ENCODE results near the gene ATG4C. TPM values are rescaled to one million over a fixed set of nuclear protein-coding genes. Genes with fewer than 3 reads are reported as not detected.
A peak's percentile ranks its signal among the peaks of the same experiment; 100 is the strongest.
"Not testable (repeated sequence)": the region's sequence is repeated elsewhere in the genome, so short reads cannot be mapped to it uniquely, and the experiment has no call there.

ATG4C gene
- total RNA-seq, 4 donors from 2014 or later, result 0.60 to 10.6 (median 5.5) TPM; not detected in 1

DNA sequence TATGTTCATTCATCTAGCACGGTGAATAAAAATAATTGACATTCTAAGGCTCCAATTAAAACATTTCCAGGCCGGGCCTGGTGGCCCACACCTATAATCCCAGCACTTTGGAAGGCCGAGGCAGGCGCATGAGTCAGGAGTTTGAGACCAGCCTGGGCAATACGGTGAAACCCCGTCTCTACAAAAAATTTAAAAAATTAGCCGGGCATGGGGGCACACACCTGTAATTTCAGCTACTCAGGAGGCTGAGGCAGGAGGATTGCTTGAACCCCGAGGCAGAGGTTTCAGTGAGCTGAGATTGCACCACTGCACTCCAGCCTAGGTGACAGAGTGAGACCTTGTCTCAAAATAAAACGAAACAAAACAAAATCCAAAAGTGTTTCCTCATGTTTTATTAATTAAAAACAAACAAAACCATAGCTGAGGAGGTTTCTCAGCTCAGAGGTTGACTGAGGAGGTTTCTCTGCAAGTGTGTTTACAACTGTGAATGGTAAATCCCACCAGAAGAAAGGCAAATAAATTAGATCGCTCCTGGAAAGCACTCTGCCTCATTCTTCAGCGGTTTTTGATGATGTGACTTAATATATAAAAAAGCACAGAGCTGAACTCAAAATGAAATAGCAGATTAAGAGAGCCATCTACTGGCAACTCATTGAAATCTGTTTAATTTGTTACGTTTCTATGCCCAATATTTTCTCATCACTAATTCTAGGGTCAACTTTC lies 37.7 kb upstream of the ATG4C start:
- peaks cover 0 to 2% (median 0%) of the 10 kb centered on the region in 4 donors for H3K4me1 ChIP-seq
- TF ChIP-seq, protein P1, sequence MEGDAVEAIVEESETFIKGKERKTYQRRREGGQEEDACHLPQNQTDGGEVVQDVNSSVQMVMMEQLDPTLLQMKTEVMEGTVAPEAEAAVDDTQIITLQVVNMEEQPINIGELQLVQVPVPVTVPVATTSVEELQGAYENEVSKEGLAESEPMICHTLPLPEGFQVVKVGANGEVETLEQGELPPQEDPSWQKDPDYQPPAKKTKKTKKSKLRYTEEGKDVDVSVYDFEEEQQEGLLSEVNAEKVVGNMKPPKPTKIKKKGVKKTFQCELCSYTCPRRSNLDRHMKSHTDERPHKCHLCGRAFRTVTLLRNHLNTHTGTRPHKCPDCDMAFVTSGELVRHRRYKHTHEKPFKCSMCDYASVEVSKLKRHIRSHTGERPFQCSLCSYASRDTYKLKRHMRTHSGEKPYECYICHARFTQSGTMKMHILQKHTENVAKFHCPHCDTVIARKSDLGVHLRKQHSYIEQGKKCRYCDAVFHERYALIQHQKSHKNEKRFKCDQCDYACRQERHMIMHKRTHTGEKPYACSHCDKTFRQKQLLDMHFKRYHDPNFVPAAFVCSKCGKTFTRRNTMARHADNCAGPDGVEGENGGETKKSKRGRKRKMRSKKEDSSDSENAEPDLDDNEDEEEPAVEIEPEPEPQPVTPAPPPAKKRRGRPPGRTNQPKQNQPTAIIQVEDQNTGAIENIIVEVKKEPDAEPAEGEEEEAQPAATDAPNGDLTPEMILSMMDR (IDR thresholded peaks at IDR 0.05), result peak; percentile 47 to 62 (median 54)
- TF ChIP-seq POLR2A (IDR thresholded peaks at IDR 0.05) (no peak), POLR2AphosphoS5 (IDR thresholded peaks at IDR 0.05) (no peak), EP300 (IDR thresholded peaks at IDR 0.05; ENCODE audit: low read depth) (no peak)
- intact Hi-C loops (cut with DNase I; ENCODE audit: low total_unique reads), result no loop called here
- 58 to 60% methylated on average over 10 to 12 of the region's 12 CpGs for WGBS, 2 donors (ENCODE audit: low coverage in 1 of 2)
- DNase-seq, result no peak
- H3K27ac ChIP-seq, result no peak overlapping the region
- no peaks in the 10 kb centered on the region for H3K27me3 ChIP-seq
- in situ Hi-C loops (cut with MboI; ENCODE audit: low pct_ligation_motif_present in 1 of 4, low pct_unique_long_range_greater_than_20kb in 1 of 4, low sequenced_read_pairs in 3 of 4), result loop anchor here (10.0 to 25.0 kb wide), 5 partner anchors 209 to 584 kb away; no protein-coding TSS in a partner anchor
- H3K36me3 ChIP-seq, result no peaks in the 10 kb centered on the region
- H3K9me3 ChIP-seq, result no peaks in the 10 kb centered on the region
- no peak overlapping the region for H3K4me3 ChIP-seq

DNA sequence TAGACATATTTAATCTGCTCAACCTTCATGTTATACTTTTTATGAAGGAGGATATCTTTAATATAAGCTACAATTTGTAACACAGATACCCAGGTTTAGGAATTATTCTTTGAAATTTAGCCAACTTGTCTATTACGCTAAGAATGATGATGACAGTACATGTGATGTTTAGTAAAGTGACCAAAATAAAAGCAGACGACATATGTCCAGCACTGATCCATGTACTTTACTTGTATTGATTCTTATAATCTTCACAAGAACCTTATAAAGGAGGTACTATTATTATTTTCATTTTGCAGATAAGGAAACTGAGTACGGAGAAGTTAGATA lies 37.2 kb upstream of the ATG4C start:
- in situ Hi-C loops (cut with MboI; ENCODE audit: low pct_ligation_motif_present in 1 of 4, low pct_unique_long_range_greater_than_20kb in 1 of 4, low sequenced_read_pairs in 3 of 4), result loop anchor here (10.0 to 25.0 kb wide), 5 partner anchors 209 to 584 kb away; no protein-coding TSS in a partner anchor
- intact Hi-C loops (cut with DNase I; ENCODE audit: low total_unique reads), result no loop called here
- Histone ChIP-seq H3K4me3 (no peak overlapping the region), H3K4me1 (peaks cover 0 to 2% (median 0%) of the 10 kb centered on the region in 4 donors), H3K9me3 (no peaks in the 10 kb centered on the region), H3K27me3 (no peaks in the 10 kb centered on the region), H3K36me3 (no peaks in the 10 kb centered on the region), H3K27ac (no peak overlapping the region)
- DNase-seq, result no peak
- TF ChIP-seq POLR2AphosphoS5 (IDR thresholded peaks at IDR 0.05) (no peak), POLR2A (IDR thresholded peaks at IDR 0.05) (no peak), EP300 (IDR thresholded peaks at IDR 0.05; ENCODE audit: low read depth) (no peak)
- TF ChIP-seq, protein P1 (IDR thresholded peaks at IDR 0.05), result no peak
- 51 to 64% methylated on average over 3 of the region's 3 CpGs for WGBS, 2 donors (ENCODE audit: low coverage in 1 of 2)

DNA sequence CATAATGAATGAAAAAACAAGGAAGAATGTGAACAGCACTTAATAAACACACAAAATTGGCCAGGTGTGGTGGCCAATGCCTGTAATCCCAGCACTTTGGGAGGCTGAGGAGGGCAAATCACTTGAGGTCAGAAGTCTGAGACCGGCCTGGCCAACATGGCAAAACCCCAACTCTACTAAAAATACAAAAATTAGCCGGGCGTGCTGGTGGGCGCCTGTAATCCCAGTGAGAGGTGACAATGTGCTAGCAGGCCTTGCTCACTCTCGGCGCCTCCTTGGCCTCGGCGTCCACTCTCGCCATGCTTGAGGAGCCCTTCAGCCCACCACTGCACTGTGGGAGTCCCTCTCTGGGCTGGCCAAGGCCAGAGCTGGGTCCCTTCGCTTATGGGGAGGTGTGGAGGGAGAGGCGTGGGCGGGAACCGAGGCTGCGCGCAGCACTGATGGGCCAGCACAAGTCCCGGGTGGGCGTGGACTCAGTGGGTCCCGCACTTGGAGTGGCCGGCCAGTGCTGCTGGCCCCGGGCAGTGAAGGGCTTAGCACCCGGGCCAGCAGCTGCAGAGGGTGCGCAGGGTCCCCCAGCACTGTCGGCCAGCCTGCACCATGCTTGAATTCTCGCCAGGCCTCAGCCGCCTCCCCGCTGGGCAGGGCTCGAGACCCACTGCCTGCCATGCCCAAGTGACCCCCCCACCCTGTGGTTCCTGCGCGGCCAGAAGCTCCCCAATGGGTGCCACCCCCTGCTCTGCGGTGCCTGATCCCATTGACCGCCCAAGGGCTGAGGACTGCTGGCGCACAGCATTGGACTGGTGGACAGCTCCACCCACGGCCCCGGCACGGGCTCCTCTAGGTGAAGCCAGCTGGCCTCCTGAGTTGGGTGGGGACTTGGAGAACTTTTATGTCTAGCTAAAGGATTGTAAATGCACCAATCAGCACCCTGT lies 30.6 kb upstream of the ATG4C start:
- no peak overlapping the region for H3K4me3 ChIP-seq
- in situ Hi-C loops (cut with MboI; ENCODE audit: low pct_ligation_motif_present in 1 of 4, low pct_unique_long_range_greater_than_20kb in 1 of 4, low sequenced_read_pairs in 3 of 4), result no loop called here
- no peaks in the 10 kb centered on the region for H3K27me3 ChIP-seq
- no peak overlapping the region for H3K27ac ChIP-seq
- WGBS, 2 donors (ENCODE audit: low coverage in 1 of 2), result 90 to 100% methylated on average over 3 to 23 of the region's 35 CpGs
- no peak for DNase-seq
- intact Hi-C loops (cut with DNase I; ENCODE audit: low total_unique reads), result no loop called here
- TF ChIP-seq POLR2A (IDR thresholded peaks at IDR 0.05) (no peak), POLR2AphosphoS5 (IDR thresholded peaks at IDR 0.05) (no peak), EP300 (IDR thresholded peaks at IDR 0.05; ENCODE audit: low read depth) (no peak)
- TF ChIP-seq, protein P1 (IDR thresholded peaks at IDR 0.05), result no peak
- no peaks in the 10 kb centered on the region for H3K9me3 ChIP-seq
- no peaks in the 10 kb centered on the region for H3K36me3 ChIP-seq
- H3K4me1 ChIP-seq, result peaks cover 0 to 2% (median 0%) of the 10 kb centered on the region in 4 donors

DNA sequence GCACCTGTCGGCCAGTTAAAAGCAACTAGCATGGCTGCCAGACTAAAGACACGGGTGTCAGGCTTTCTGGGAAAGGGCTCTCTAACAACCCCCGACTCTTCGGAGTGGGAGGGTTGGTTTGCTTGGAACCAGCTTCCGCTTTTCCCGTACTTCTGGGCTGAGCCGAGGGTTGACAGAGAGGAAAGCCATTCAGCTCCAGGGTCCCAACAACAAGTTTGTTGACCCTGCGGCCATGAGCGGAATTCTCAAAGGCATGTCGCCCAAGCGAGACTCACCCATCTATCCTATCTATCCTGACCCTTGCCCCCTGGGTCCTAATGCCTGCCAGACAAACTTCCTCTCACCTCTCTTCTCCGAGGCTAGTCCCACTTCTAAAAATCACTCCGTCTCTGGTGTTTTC lies 29.0 kb upstream of the ATG4C start:
- H3K4me3 ChIP-seq; H3K36me3 ChIP-seq; H3K27me3 ChIP-seq; H3K4me1 ChIP-seq; intact Hi-C loops (cut with DNase I; ENCODE audit: low total_unique reads); in situ Hi-C loops (cut with MboI; ENCODE audit: low pct_ligation_motif_present in 1 of 4, low pct_unique_long_range_greater_than_20kb in 1 of 4, low sequenced_read_pairs in 3 of 4); H3K9me3 ChIP-seq; H3K27ac ChIP-seq; DNase-seq: not testable (repeated sequence)
- 81 to 89% methylated on average over 3 to 13 of the region's 13 CpGs for WGBS, 2 donors (ENCODE audit: low coverage in 1 of 2)

DNA sequence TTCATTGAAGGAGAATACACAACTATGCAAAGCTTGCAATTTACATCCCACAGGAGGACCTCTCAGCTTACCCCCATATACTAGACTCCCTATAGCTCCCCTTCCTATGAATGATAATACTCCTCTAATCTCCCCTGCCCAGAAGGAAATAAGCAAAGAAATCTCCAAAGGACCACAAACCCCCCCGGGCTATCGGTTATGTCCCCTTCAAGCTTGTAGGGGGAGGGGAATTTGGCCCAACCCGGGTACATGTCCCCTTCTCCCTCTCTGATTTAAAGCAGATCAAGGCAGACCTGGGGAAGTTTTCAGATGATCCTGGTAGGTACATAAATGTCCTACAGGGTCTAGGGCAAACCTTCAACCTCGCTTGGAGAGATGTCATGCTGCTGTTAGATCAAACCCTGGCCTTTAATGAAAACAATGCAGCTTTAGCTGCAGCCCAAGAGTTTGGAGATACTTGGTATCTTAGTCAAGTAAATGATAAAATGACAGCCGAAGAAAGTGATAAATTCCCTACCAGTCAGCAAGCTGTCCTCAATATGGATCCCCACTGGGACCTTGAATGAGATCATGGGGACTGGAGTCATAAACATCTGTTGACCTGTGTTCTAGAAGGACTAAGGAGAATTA lies 27.6 kb upstream of the ATG4C start:
- intact Hi-C loops (cut with DNase I; ENCODE audit: low total_unique reads); H3K27me3 ChIP-seq; H3K36me3 ChIP-seq; H3K4me1 ChIP-seq; DNase-seq; H3K27ac ChIP-seq; in situ Hi-C loops (cut with MboI; ENCODE audit: low pct_ligation_motif_present in 1 of 4, low pct_unique_long_range_greater_than_20kb in 1 of 4, low sequenced_read_pairs in 3 of 4); H3K9me3 ChIP-seq; H3K4me3 ChIP-seq: not testable (repeated sequence)
- WGBS, 2 donors (ENCODE audit: low coverage in 1 of 2), result 90 to 100% methylated on average over 3 to 5 of the region's 5 CpGs

DNA sequence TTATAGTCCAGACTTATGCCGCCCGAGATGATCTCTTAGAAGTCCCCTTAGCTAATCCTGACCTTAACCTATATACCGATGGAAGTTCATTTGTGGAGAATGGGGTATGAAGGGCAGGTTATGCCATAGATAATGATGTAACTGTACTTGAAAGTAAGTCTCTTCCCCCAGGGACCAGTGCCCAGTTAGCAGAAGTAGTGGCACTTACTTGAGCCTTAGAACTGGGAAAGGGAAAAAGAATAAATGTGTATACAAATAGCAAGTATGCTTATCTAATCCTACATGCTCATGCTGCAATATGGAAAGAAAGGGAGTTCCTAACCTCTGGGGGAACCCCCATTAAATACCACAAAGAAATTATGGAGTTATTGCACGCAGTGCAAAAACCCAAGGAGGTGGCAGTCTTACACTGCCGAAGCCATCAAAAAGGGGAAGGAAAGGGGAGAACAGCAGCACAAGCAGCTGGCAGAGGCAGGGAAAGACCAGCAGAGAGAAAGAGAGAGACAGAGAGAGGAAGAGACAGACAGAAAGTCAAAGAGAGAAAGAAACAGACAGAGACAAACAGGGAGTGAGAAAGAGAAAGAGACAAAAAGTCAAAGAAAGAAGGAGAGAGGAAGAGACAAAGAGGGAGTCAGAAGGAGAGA lies 24.6 kb upstream of the ATG4C start:
- 38 to 72% methylated on average over 1 to 5 of the region's 5 CpGs for WGBS, 2 donors (ENCODE audit: low coverage in 1 of 2)
- in situ Hi-C loops (cut with MboI; ENCODE audit: low pct_ligation_motif_present in 1 of 4, low pct_unique_long_range_greater_than_20kb in 1 of 4, low sequenced_read_pairs in 3 of 4); H3K27me3 ChIP-seq; H3K36me3 ChIP-seq; intact Hi-C loops (cut with DNase I; ENCODE audit: low total_unique reads); H3K27ac ChIP-seq; H3K4me1 ChIP-seq; DNase-seq; H3K4me3 ChIP-seq; H3K9me3 ChIP-seq: not testable (repeated sequence)

Data from transverse colon (tissue), 4 donors.